Fibroblast of the aortic adventitia (primary cell): ENCODE data around the gene PAM. TPM values are rescaled to one million over a fixed set of nuclear protein-coding genes. Genes with fewer than 3 reads are reported as not detected.
A peak's percentile ranks its signal among the peaks of the same experiment; 100 is the strongest.

Experiments used
- DNase-seq: peaks from one replicate; pipeline ENCODE4 v3.0.0-alpha.2; 2010; ENCODE audit warnings: low read depth
- H3K4me3 ChIP-seq: 2 replicates; pipeline ENCODE4 v1.5.1; 2011; ENCODE audit warnings: low read depth, mild to moderate bottlenecking, control low read depth, low read length, moderate library complexity
- CTCF ChIP-seq: IDR thresholded peaks from 2 replicates; pipeline ENCODE4 v1.5.1; 2011; ENCODE audit warnings: mild to moderate bottlenecking, low read length, control low read depth, inconsistent platforms; ENCODE audit not compliant: insufficient read depth
- total RNA-seq: library from RNA; depleted of rRNA; stranded (reverse); fragments of >200 nt; gene quantifications from 2 replicates; pipeline ENCODE4 v1.2.3, GENCODE V29; 2012; ENCODE audit warnings: low replicate concordance

Gene PAM
- total RNA-seq, 1 donor = 528 TPM

- no peak for TF ChIP-seq CTCF
- no peak overlapping the region for H3K4me3 ChIP-seq
Measured at GRCh38 chr5:102850503-102850902, 95.4 kb downstream of the PAM start.

GRCh38 chr5:102853680-102854079 is 98.6 kb downstream of the PAM start:
- peak; percentile 63 for DNase-seq
- no peak for TF ChIP-seq CTCF
- no peak overlapping the region for H3K4me3 ChIP-seq

More at GRCh38 chr5:102850503-102850902, 95.4 kb downstream of the PAM start:
- no peak for DNase-seq

GRCh38 chr5:102855681-102856388 is 100.7 kb downstream of the PAM start:
- no peak for DNase-seq
- no peak for TF ChIP-seq CTCF
- H3K4me3 ChIP-seq = no peak overlapping the region

- peak; percentile 81 for DNase-seq
- no peak overlapping the region for H3K4me3 ChIP-seq
- no peak for TF ChIP-seq CTCF
Measured at GRCh38 chr5:102856389-102856777, 101.3 kb downstream of the PAM start.

GRCh38 chr5:102857076-102857818 is 102.1 kb downstream of the PAM start:
- TF ChIP-seq CTCF = no peak
- no peak overlapping the region for H3K4me3 ChIP-seq
- DNase-seq = peak; percentile 86

GRCh38 chr5:102858221-102858620 is 103.1 kb downstream of the PAM start:
- H3K4me3 ChIP-seq = no peak overlapping the region
- no peak for DNase-seq
- no peak for TF ChIP-seq CTCF
